Stimulated activated CD4-positive, alpha-beta T cell treated with anti-CD3 and anti-CD28 coated beads, Interleukin-2, amount 100 ng/mL, for 24 hours (primary cell): ENCODE data around the gene GARIN1A.

Experiments
- DNase-seq, 2 donors: peaks; one replicate each; pipeline ENCODE4 v3.0.0-alpha.2; 2020

The GARIN1A gene

DNA sequence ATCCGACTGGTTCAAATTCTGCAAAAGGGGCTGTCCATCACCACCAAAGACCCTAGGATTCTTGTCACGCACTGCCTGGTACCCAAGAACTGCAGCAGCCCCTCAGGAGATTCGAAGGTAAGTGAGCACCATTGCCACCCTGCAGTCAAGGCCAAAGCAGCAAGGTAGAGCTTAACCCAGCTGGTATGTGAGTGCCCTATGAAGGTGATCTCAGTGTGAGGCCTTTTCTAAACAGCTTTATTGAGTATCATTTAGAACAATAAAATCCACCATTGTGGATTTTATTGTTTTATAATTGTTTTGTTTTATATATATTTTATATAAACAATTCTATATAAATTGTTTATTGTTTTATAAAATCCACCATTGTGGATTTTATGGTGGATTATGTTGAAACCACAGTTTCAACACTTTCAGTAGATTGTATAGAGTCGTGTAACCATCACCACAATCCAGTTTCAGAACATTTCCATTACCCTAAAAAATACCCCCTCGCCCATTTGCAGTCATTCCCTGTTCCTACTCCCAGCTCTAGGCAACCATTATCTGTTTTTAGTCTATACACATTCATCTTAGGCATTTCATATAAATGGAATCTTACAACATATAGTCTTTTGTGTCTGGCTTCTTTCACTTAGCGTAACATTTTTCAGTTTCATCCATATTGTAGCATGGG lies 47.0 kb downstream of the GARIN1A start:
- no peak for DNase-seq

DNA sequence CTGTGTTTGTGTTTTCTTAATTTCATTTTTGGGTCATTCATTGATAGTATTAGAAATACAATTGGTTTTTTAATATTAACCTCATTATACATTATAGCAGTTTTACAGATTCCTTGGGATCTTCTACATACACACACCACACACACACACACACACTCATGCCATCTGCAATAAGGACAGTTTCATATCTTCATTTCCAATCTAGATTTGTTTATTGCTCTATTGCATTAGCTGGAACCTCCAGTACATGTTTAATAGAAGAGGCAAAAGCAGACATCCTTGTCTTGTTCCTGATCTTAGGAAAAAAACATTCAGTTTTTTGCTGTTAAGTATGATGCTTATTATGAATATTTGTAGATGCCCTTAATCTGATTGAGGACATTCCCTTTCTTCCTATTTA lies 49.3 kb downstream of the GARIN1A start:
- no peak for DNase-seq
